ENCODE results near the gene SLF2. TPM values are rescaled to one million over a fixed set of nuclear protein-coding genes. Genes with fewer than 3 reads are reported as not detected.
"Not testable (repeated sequence)": the region's sequence is repeated elsewhere in the genome, so short reads cannot be mapped to it uniquely, and the experiment has no call there.

Gene SLF2
- total RNA-seq, 2 experiments from 2014 or later = 29.3 to 30.3 TPM

GRCh38 chr10:100881556-100882213, 31.1 kb upstream of the SLF2 start:
- CTCF ChIA-PET = interaction anchor here (1.2 kb wide), 1 partner anchor 8 kb away, joined by 3 read pairs; no protein-coding TSS in a partner anchor
- no peak overlapping the region for H3K27ac Mint-ChIP-seq
- no peaks in the 10 kb centered on the region for H3K9me3 Mint-ChIP-seq
- no peak overlapping the region for H3K4me3 Mint-ChIP-seq
- H3K4me1 Mint-ChIP-seq (ENCODE audit: low read depth) = no peaks in the 10 kb centered on the region
- H3K36me3 Mint-ChIP-seq (ENCODE audit: low read depth) = no peaks in the 10 kb centered on the region
- DNase-seq = no peak
- peaks cover 3% of the 10 kb centered on the region for H3K27me3 Mint-ChIP-seq (ENCODE audit: low read depth)
- intact Hi-C loops (cut with micrococcal nuclease) = no loop called here

- H3K4me1 Mint-ChIP-seq (ENCODE audit: low read depth) = no peaks in the 10 kb centered on the region
- intact Hi-C loops (cut with micrococcal nuclease) = no loop called here
- CTCF ChIA-PET = interaction anchor here (0.5 kb wide), 1 partner anchor 59 kb away, joined by 3 read pairs; no protein-coding TSS in a partner anchor
These were observed 30.5 kb upstream of the SLF2 start for GRCh38 chr10:100882252-100882651.

GRCh38 chr10:100882671-100883311, 30.0 kb upstream of the SLF2 start:
- Mint-ChIP-seq H3K36me3 (ENCODE audit: low read depth) (no peaks in the 10 kb centered on the region), H3K27me3 (ENCODE audit: low read depth) (no peaks in the 10 kb centered on the region), H3K27ac (no peak overlapping the region), H3K4me1 (ENCODE audit: low read depth) (no peaks in the 10 kb centered on the region), H3K4me3 (no peak overlapping the region), H3K9me3 (no peaks in the 10 kb centered on the region)
- intact Hi-C loops (cut with micrococcal nuclease) = no loop called here
- CTCF ChIA-PET = interaction anchor here (0.5 kb wide), 1 partner anchor 60 kb away, joined by 3 read pairs; no protein-coding TSS in a partner anchor
- no peak for DNase-seq

More at GRCh38 chr10:100882252-100882651, 30.5 kb upstream of the SLF2 start:
- no peak for DNase-seq
- Mint-ChIP-seq H3K27ac (no peak overlapping the region), H3K36me3 (ENCODE audit: low read depth) (no peaks in the 10 kb centered on the region), H3K9me3 (no peaks in the 10 kb centered on the region), H3K27me3 (ENCODE audit: low read depth) (no peaks in the 10 kb centered on the region), H3K4me3 (no peak overlapping the region)

- no peaks in the 10 kb centered on the region for H3K36me3 Mint-ChIP-seq (ENCODE audit: low read depth)
- no peaks in the 10 kb centered on the region for H3K4me1 Mint-ChIP-seq (ENCODE audit: low read depth)
- no peak overlapping the region for H3K27ac Mint-ChIP-seq
- CTCF ChIA-PET = no interaction called here
- no peak for DNase-seq
- H3K4me3 Mint-ChIP-seq = no peak overlapping the region
- intact Hi-C loops (cut with micrococcal nuclease) = no loop called here
- no peaks in the 10 kb centered on the region for H3K27me3 Mint-ChIP-seq (ENCODE audit: low read depth)
- H3K9me3 Mint-ChIP-seq = no peaks in the 10 kb centered on the region
These were observed 29.4 kb upstream of the SLF2 start for GRCh38 chr10:100883312-100883821.

GRCh38 chr10:100885611-100886010, 27.2 kb upstream of the SLF2 start:
- CTCF ChIA-PET; H3K4me1 Mint-ChIP-seq (ENCODE audit: low read depth); H3K27ac Mint-ChIP-seq; H3K36me3 Mint-ChIP-seq (ENCODE audit: low read depth); DNase-seq; intact Hi-C loops (cut with micrococcal nuclease); H3K9me3 Mint-ChIP-seq; H3K27me3 Mint-ChIP-seq (ENCODE audit: low read depth); H3K4me3 Mint-ChIP-seq: not testable (repeated sequence)

- Mint-ChIP-seq H3K27me3 (ENCODE audit: low read depth) (peaks cover 8% of the 10 kb centered on the region), H3K4me1 (ENCODE audit: low read depth) (no peaks in the 10 kb centered on the region), H3K27ac (no peak overlapping the region), H3K36me3 (ENCODE audit: low read depth) (no peaks in the 10 kb centered on the region), H3K9me3 (no peaks in the 10 kb centered on the region), H3K4me3 (no peak overlapping the region)
- CTCF ChIA-PET = no interaction called here
- no peak for DNase-seq
- intact Hi-C loops (cut with micrococcal nuclease) = no loop called here
These were observed 26.7 kb upstream of the SLF2 start for GRCh38 chr10:100886091-100886490.

GRCh38 chr10:100886521-100886920, 26.2 kb upstream of the SLF2 start:
- no peak for DNase-seq
- Mint-ChIP-seq H3K9me3 (no peaks in the 10 kb centered on the region), H3K36me3 (ENCODE audit: low read depth) (no peaks in the 10 kb centered on the region)

GRCh38 chr10:100886963-100887362, 25.8 kb upstream of the SLF2 start:
- H3K4me1 Mint-ChIP-seq (ENCODE audit: low read depth) = no peaks in the 10 kb centered on the region
- no peak overlapping the region for H3K4me3 Mint-ChIP-seq
- no peaks in the 10 kb centered on the region for H3K36me3 Mint-ChIP-seq (ENCODE audit: low read depth)
- no peaks in the 10 kb centered on the region for H3K9me3 Mint-ChIP-seq
- H3K27me3 Mint-ChIP-seq (ENCODE audit: low read depth) = peaks cover 12% of the 10 kb centered on the region
- no peak overlapping the region for H3K27ac Mint-ChIP-seq
- CTCF ChIA-PET = no interaction called here
- DNase-seq = no peak
- intact Hi-C loops (cut with micrococcal nuclease) = no loop called here

More at GRCh38 chr10:100886521-100886920, 26.2 kb upstream of the SLF2 start:
- Mint-ChIP-seq H3K4me1 (ENCODE audit: low read depth) (no peaks in the 10 kb centered on the region), H3K4me3 (no peak overlapping the region), H3K27ac (no peak overlapping the region), H3K27me3 (ENCODE audit: low read depth) (peaks cover 10% of the 10 kb centered on the region)
- CTCF ChIA-PET = no interaction called here
- intact Hi-C loops (cut with micrococcal nuclease) = no loop called here

GRCh38 chr10:100887761-100888296, 24.9 kb upstream of the SLF2 start:
- H3K27me3 Mint-ChIP-seq (ENCODE audit: low read depth) = peaks cover 12% of the 10 kb centered on the region
- no peak overlapping the region for H3K27ac Mint-ChIP-seq
- H3K36me3 Mint-ChIP-seq (ENCODE audit: low read depth) = no peaks in the 10 kb centered on the region
- H3K4me1 Mint-ChIP-seq (ENCODE audit: low read depth) = no peaks in the 10 kb centered on the region
- CTCF ChIA-PET = interaction anchor here (0.9 to 1.6 kb wide), 6 partner anchors 9 to 217 kb away, joined by 3 to 13 read pairs (median 5); no protein-coding TSS in a partner anchor
- intact Hi-C loops (cut with micrococcal nuclease) = no loop called here
- DNase-seq = no peak
- no peaks in the 10 kb centered on the region for H3K9me3 Mint-ChIP-seq
- no peak overlapping the region for H3K4me3 Mint-ChIP-seq

- no peak overlapping the region for H3K4me3 Mint-ChIP-seq
- CTCF ChIA-PET = interaction anchor here (0.6 to 1.6 kb wide), 8 partner anchors 10 to 340 kb away, joined by 3 to 13 read pairs (median 3); no protein-coding TSS in a partner anchor
- no peak overlapping the region for H3K27ac Mint-ChIP-seq
- H3K27me3 Mint-ChIP-seq (ENCODE audit: low read depth) = peaks cover 12% of the 10 kb centered on the region
- H3K9me3 Mint-ChIP-seq = no peaks in the 10 kb centered on the region
- no peaks in the 10 kb centered on the region for H3K36me3 Mint-ChIP-seq (ENCODE audit: low read depth)
- intact Hi-C loops (cut with micrococcal nuclease) = no loop called here
- no peaks in the 10 kb centered on the region for H3K4me1 Mint-ChIP-seq (ENCODE audit: low read depth)
- DNase-seq = no peak
These were observed 23.8 kb upstream of the SLF2 start for GRCh38 chr10:100888957-100889356.

- Mint-ChIP-seq H3K36me3 (ENCODE audit: low read depth) (no peaks in the 10 kb centered on the region), H3K9me3 (no peaks in the 10 kb centered on the region), H3K4me3 (no peak overlapping the region), H3K27ac (no peak overlapping the region), H3K4me1 (ENCODE audit: low read depth) (no peaks in the 10 kb centered on the region), H3K27me3 (ENCODE audit: low read depth) (peaks cover 12% of the 10 kb centered on the region)
- CTCF ChIA-PET = interaction anchor here (1.3 to 1.6 kb wide), 2 partner anchors 8 to 18 kb away, joined by 3 to 13 read pairs; no protein-coding TSS in a partner anchor
- intact Hi-C loops (cut with micrococcal nuclease) = no loop called here
- no peak for DNase-seq
These were observed 23.2 kb upstream of the SLF2 start for GRCh38 chr10:100889546-100889945.

GRCh38 chr10:100890141-100890672, 22.6 kb upstream of the SLF2 start:
- DNase-seq = no peak
- no peaks in the 10 kb centered on the region for H3K9me3 Mint-ChIP-seq
- intact Hi-C loops (cut with micrococcal nuclease) = no loop called here
- CTCF ChIA-PET = interaction anchor here (1.3 kb wide), 1 partner anchor 9 kb away, joined by 3 read pairs; no protein-coding TSS in a partner anchor
- peaks cover 12% of the 10 kb centered on the region for H3K27me3 Mint-ChIP-seq (ENCODE audit: low read depth)
- no peak overlapping the region for H3K4me3 Mint-ChIP-seq
- H3K4me1 Mint-ChIP-seq (ENCODE audit: low read depth) = no peaks in the 10 kb centered on the region
- no peaks in the 10 kb centered on the region for H3K36me3 Mint-ChIP-seq (ENCODE audit: low read depth)
- H3K27ac Mint-ChIP-seq = no peak overlapping the region
